ENCODE measurements around the gene TSFM. TPM values are rescaled to one million over a fixed set of nuclear protein-coding genes. Genes with fewer than 3 reads are reported as not detected.

Gene TSFM
- total RNA-seq, 2 experiments from 2014 or later = 35.2 to 49.8 TPM

GRCh38 chr12:57745485-57745881 lies 37.1 kb upstream of the TSFM start:
- intact Hi-C loops (cut with micrococcal nuclease; ENCODE audit: unreplicated experiment) = no loop called here
- peak overlapping the region; percentile 36; the same call in 1 of the 2 replicates for H3K4me2 ChIP-seq (ENCODE audit: low read length)
- no TSS peak for BruUV-seq (replicated peaks)
- no peaks in the 10 kb centered on the region for H3K9me2 ChIP-seq (ENCODE audit: insufficient read depth, low read length)
- no peaks in the 10 kb centered on the region for H4K20me1 ChIP-seq (ENCODE audit: insufficient read depth, low read length)
- POLR2A ChIA-PET = interaction anchor here (1.3 to 1.4 kb wide), 2 partner anchors 9 to 11 kb away, joined by 3 read pairs; no protein-coding TSS in a partner anchor
- no peaks in the 10 kb centered on the region for H3K9me3 ChIP-seq (ENCODE audit: low read length)
- H3K4me1 ChIP-seq (ENCODE audit: insufficient read depth, low read length, poor library complexity, severe bottlenecking) = peaks cover 37% of the 10 kb centered on the region
- H3K79me2 ChIP-seq (ENCODE audit: insufficient read depth, low read depth, low read length) = peaks cover 21% of the 10 kb centered on the region
- DNase-seq (ENCODE audit: low spot score) = no peak
- TF ChIP-seq CTCF (conservative IDR thresholded peaks at IDR 0.05; ENCODE audit: low read length) = no peak
- no peak for TF ChIP-seq EZH2phosphoT487 (IDR thresholded peaks at IDR 0.05; ENCODE audit: borderline replicate concordance, low read depth, low read length)
- no peak overlapping the region for H2AFZ ChIP-seq (ENCODE audit: low read length)
- no peak overlapping the region for H3K4me3 ChIP-seq (ENCODE audit: low read depth, low read length, poor library complexity, severe bottlenecking)
- no peak overlapping the region for H3K27ac ChIP-seq (ENCODE audit: low read depth, low read length, poor library complexity, severe bottlenecking)
- CTCF ChIA-PET (ENCODE audit: unreplicated experiment) = no interaction called here
- peaks cover 54% of the 10 kb centered on the region for H3K36me3 ChIP-seq (ENCODE audit: insufficient read depth, low read length)

- no peaks in the 10 kb centered on the region for H3K9me3 ChIP-seq (ENCODE audit: low read length)
- no TSS peak for BruUV-seq (replicated peaks)
- POLR2A ChIA-PET = interaction anchor here (1.3 to 1.4 kb wide), 2 partner anchors 8 to 11 kb away, joined by 3 read pairs; no protein-coding TSS in a partner anchor
- no peak overlapping the region for H2AFZ ChIP-seq (ENCODE audit: low read length)
- H3K36me3 ChIP-seq (ENCODE audit: insufficient read depth, low read length) = peaks cover 59% of the 10 kb centered on the region
- intact Hi-C loops (cut with micrococcal nuclease; ENCODE audit: unreplicated experiment) = no loop called here
- CTCF ChIA-PET (ENCODE audit: unreplicated experiment) = no interaction called here
- no peak for DNase-seq (ENCODE audit: low spot score)
- H3K9me2 ChIP-seq (ENCODE audit: insufficient read depth, low read length) = no peaks in the 10 kb centered on the region
- no peak overlapping the region for H3K4me3 ChIP-seq (ENCODE audit: low read depth, low read length, poor library complexity, severe bottlenecking)
- peaks cover 21% of the 10 kb centered on the region for H3K79me2 ChIP-seq (ENCODE audit: insufficient read depth, low read depth, low read length)
- peaks cover 37% of the 10 kb centered on the region for H3K4me1 ChIP-seq (ENCODE audit: insufficient read depth, low read length, poor library complexity, severe bottlenecking)
- H3K27ac ChIP-seq (ENCODE audit: low read depth, low read length, poor library complexity, severe bottlenecking) = no peak overlapping the region
- H3K4me2 ChIP-seq (ENCODE audit: low read length) = no peak overlapping the region
- no peaks in the 10 kb centered on the region for H4K20me1 ChIP-seq (ENCODE audit: insufficient read depth, low read length)
- TF ChIP-seq EZH2phosphoT487 (IDR thresholded peaks at IDR 0.05; ENCODE audit: borderline replicate concordance, low read depth, low read length) = no peak
- no peak for TF ChIP-seq CTCF (conservative IDR thresholded peaks at IDR 0.05; ENCODE audit: low read length)
Measured at GRCh38 chr12:57746025-57746424, 36.6 kb upstream of the TSFM start.

GRCh38 chr12:57749061-57749460 lies 33.5 kb upstream of the TSFM start:
- H4K20me1 ChIP-seq (ENCODE audit: insufficient read depth, low read length) = no peaks in the 10 kb centered on the region
- peaks cover 36% of the 10 kb centered on the region for H3K4me1 ChIP-seq (ENCODE audit: insufficient read depth, low read length, poor library complexity, severe bottlenecking)
- H3K4me3 ChIP-seq (ENCODE audit: low read depth, low read length, poor library complexity, severe bottlenecking) = no peak overlapping the region
- intact Hi-C loops (cut with micrococcal nuclease; ENCODE audit: unreplicated experiment) = no loop called here
- no peak for DNase-seq (ENCODE audit: low spot score)
- ChIA-PET CTCF (ENCODE audit: unreplicated experiment) (no interaction called here), POLR2A (no interaction called here)
- no peaks in the 10 kb centered on the region for H3K9me3 ChIP-seq (ENCODE audit: low read length)
- H2AFZ ChIP-seq (ENCODE audit: low read length) = no peak overlapping the region
- H3K36me3 ChIP-seq (ENCODE audit: insufficient read depth, low read length) = peaks cover 65% of the 10 kb centered on the region
- no peak overlapping the region for H3K27ac ChIP-seq (ENCODE audit: low read depth, low read length, poor library complexity, severe bottlenecking)
- no TSS peak for BruUV-seq (replicated peaks)
- H3K4me2 ChIP-seq (ENCODE audit: low read length) = no peak overlapping the region
- TF ChIP-seq CTCF (conservative IDR thresholded peaks at IDR 0.05; ENCODE audit: low read length) (no peak), EZH2phosphoT487 (IDR thresholded peaks at IDR 0.05; ENCODE audit: borderline replicate concordance, low read depth, low read length) (no peak)
- H3K79me2 ChIP-seq (ENCODE audit: insufficient read depth, low read depth, low read length) = peaks cover 32% of the 10 kb centered on the region
- no peaks in the 10 kb centered on the region for H3K9me2 ChIP-seq (ENCODE audit: insufficient read depth, low read length)

Measured in OCI-LY7 (cell line).